Measurements from ENCODE around the gene TPRX2.
"Not testable (repeated sequence)": the region's sequence is repeated elsewhere in the genome, so short reads cannot be mapped to it uniquely, and the experiment has no call there.

TPRX2 gene

DNA sequence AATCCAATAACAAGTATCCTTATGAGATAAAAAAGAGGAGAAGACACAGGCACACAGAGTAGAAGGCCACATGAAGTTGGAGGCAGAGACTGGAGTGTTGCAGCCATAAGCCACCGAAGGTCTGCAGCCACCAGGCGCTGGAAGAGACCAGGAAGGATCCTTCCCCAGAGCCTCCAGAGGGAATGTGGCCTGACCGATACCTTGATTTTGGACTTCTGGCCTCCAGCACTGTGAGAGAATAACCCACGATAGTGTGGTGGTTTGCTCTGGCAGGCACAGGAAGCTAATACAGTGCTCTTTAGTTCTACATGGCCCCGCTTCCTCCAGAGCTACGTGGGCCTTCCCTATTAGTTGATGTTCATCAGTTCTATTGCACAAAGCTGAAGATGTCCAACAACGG lies 42.3 kb downstream of the TPRX2 start:
- no peaks in the 10 kb centered on the region for H3K9me3 ChIP-seq
- TF ChIP-seq, protein P1, sequence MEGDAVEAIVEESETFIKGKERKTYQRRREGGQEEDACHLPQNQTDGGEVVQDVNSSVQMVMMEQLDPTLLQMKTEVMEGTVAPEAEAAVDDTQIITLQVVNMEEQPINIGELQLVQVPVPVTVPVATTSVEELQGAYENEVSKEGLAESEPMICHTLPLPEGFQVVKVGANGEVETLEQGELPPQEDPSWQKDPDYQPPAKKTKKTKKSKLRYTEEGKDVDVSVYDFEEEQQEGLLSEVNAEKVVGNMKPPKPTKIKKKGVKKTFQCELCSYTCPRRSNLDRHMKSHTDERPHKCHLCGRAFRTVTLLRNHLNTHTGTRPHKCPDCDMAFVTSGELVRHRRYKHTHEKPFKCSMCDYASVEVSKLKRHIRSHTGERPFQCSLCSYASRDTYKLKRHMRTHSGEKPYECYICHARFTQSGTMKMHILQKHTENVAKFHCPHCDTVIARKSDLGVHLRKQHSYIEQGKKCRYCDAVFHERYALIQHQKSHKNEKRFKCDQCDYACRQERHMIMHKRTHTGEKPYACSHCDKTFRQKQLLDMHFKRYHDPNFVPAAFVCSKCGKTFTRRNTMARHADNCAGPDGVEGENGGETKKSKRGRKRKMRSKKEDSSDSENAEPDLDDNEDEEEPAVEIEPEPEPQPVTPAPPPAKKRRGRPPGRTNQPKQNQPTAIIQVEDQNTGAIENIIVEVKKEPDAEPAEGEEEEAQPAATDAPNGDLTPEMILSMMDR (IDR thresholded peaks at IDR 0.05; ENCODE audit: low read depth, low read length), result no peak
- H3K4me3 ChIP-seq (ENCODE audit: low read depth, low read length), result no peak overlapping the region
- H3K36me3 ChIP-seq, result no peaks in the 10 kb centered on the region
- no peaks in the 10 kb centered on the region for H3K27me3 ChIP-seq
- no peak for DNase-seq
- no peaks in the 10 kb centered on the region for H3K4me1 ChIP-seq

- not testable (repeated sequence) for H3K36me3 ChIP-seq; H3K4me1 ChIP-seq; H3K9me3 ChIP-seq; H3K27me3 ChIP-seq; H3K4me3 ChIP-seq (ENCODE audit: low read depth, low read length)
- peak; percentile 65 for DNase-seq
Measured at GRCh38 chr19:47909350-47909749, 50.3 kb downstream of the TPRX2 start.

DNA sequence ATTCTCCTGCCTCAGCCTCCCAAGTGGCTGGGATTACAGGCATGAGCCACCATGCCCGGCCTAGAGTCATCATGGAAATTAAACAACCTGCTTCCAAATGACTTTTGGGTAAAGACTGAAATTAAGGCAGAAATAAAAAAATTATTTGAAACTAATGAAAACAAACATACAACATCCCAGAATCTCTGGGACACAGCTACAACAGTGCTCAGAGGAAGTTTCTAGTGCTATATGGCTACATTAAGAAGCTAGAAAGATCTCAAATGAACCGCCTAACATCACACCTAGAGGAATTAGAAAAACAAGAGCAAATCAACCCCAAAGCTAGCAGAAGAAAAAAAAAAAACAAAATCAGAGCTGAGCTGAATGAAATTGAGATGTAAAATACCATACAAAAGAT lies 51.2 kb downstream of the TPRX2 start:
- not testable (repeated sequence) for H3K9me3 ChIP-seq; H3K4me1 ChIP-seq; H3K27me3 ChIP-seq; H3K4me3 ChIP-seq (ENCODE audit: low read depth, low read length); H3K36me3 ChIP-seq; DNase-seq

Data from BE2C (cell line).